ENCODE results near the gene ACBD4.
"Not testable (repeated sequence)": the region's sequence is repeated elsewhere in the genome, so short reads cannot be mapped to it uniquely, and the experiment has no call there.

The ACBD4 gene

DNA sequence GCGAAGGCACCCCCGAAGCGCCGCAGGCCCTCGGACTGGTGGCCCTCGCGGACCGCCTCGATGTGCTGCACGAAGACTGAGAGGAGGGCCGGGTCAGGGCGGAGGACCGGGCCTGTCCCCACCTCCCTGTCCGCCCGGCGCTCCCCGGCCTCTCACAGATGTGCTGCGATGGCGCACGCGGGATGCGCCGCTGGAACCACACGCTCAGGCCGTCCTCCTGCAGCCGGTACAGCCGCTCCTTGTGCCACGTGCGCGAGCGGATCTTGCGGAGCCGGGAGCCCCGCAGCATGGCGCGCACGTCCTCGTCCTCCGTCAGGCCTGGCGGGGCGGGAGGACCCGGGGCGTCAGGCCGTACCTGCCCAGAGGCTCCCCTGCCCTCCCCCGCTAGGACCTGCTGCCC, 14.4 kb upstream of the ACBD4 start:
- no peak for DNase-seq

DNA sequence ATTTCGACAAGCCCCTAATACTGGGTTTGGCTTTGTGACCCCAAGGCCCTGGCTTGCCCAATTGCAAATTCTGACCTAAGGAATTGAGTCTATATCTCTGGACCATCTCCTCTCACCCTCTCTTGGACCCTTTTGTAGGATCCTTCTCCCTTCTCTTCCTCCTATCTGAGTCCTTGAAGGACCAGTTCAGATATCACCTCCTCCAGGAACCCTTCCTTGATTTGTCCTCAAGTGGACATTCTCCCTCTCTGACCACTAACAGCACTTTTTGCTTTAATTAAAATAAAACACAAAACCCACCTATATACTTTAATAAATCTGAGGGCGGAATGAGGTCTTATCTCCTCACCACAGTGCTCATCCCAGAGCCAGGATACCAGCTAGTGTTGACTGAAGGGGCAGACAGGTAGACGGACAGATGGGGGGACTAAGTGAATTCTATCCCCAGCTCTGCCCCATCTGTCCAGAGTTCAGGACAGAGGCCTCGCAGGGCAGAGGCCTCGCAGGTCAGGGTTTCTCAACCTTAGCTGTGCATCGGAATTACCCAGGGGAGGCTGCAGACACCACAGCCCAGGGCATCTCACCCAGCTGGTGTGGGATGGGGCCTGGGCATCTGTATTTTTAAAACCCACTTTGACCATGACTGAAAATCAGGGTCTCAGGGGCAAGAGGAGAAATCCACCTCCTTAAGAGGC, 12.3 kb upstream of the ACBD4 start:
- no peak for DNase-seq

DNA sequence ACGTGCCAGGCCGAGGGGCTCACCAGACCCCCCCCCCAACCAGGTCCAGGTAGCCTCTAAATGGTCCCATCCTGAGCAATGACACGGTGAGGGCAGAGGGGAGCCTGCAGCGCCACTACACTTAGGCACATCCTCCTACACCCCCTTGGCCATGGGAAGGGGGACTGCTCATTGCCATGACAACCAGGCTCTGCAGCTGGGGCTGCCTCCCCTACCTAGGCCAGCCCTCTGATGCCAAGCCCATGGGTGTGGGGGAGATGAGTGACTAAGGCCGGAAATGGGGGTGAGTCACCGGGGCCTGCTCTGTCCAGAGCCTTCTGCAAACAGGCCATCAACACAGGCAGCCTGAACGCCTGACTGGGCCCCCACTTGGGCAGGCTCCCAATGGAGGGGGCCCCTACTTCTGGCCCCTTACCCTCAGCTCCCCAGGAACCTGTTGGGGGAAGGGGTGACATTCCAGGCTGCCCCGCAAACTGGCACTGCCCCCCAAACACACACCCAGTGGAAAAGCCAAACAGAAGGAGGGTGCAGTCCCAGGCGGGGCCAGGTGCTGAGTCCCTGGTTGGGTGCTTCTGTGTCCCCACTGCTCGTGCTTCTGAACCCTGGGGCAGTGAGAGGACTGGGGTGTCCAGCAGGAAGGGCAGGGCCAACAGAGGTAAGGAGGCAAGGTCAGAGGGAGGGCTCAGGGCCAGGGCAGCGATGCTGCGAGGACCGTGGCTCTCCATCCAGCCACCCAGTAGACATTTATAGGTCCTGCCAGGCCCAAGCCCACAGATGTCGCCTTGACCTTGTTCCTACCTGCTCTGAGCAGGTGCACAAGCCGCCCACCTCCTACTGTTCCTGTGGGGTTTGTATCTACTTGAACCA, 11.3 kb upstream of the ACBD4 start:
- peak; percentile 61 for DNase-seq

DNA sequence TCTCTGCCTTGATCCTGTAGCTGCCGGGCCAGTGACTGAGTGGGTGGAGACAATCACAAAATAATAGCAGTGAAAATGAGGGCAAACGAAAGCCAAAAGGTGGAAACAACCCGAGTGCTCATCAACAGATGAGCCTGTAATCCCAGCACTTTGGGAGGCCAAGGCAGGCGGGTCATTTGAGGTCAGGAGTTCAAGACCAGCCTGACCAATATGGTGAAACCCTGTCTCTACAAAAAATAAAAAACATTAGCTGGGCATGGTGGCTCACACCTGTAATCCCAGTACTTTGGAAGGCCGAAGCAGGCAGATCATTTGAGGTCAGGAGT, 10.7 kb upstream of the ACBD4 start:
- DNase-seq = not testable (repeated sequence)

DNA sequence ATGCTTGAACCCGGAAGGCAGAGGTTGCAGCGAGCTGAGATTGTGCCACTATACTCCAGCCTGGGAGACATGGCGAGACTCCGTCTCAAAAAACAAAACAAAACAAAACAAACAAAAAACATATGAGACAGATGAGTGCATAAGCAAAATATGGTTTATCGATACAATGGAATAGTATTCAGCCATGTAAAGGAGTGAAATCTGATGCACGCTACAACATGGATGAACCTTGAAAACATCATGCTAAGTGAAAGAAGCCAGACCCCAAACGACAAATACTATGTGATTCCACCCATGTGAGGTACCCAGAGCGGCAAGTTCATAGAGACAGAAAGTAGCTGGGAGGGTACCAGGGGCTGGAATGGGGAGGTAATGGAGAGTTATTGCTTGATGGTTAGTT, 10.0 kb upstream of the ACBD4 start:
- no peak for DNase-seq

DNA sequence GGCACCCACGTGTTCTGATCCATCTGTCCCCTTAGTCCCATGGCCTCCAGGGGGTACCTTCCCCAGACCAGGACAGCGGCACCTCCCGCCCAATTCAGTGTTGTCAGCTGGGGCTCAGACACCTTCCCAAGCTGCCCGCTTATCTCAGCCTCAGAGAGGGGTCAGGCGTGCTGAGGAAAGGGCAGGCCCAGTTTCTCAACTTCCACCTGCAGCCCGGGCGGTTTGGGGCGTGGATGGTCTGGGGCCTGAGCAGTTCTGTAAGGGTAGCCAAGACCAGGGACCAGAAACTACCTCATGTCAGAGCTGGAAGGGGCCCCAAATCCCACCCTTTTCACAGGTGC, 8.3 kb upstream of the ACBD4 start:
- no peak for DNase-seq

DNA sequence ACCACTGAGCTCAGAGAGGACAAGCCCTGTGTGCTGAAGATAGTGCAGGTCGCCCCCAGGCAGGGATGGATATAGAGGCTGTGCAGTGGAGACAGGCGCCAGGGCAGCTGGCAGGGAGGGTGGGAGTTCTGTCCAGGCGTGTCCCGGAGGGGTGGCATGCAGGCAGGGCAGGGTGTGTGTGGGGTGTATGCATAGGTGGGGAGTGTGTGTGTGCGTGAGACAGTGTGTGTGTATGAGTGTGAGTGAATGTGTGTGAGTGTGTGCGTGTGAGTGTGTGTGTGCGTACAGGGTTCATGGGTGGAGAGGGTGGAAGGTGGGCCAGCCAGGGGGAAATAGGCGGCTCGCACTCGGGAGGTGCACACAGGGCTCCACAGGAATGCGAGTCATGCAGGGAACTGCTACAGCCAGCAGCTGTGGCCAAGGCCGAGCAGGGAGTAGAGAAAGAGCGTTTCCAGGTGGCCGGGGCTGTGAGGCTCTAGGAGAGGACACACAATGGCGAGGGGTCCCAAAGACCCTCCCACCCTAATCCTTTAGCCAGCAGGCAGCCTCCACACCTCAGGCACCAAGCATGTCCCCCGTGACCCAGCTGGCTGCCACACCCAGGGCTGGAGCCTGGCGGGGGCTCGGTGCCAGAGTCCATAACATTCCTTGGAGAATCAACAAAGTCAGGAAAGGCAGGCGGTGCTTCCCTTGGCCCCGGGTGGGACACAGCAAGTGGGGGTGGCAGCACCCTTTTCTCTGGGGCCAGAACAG, 7.8 kb upstream of the ACBD4 start:
- peak; percentile 66 for DNase-seq

DNA sequence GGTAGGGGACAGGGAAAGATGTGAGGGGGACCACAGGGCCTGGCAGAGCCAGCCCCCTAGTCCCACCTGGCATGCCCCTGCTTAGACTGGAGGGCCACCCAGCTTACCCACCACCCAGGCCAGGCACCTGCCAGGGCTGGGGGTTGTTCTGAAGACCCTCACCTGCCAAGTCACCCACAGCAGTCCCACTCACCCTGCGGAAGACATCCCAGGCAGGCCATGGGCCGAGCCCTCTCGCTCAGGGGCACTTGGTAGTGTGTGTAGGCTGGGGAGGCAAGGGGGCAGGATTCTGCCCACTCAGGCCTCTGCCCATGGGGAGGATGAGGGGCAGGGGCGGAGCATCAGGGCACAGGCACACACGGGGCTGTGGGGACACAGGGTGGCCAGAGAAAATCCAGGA, 7.2 kb upstream of the ACBD4 start:
- DNase-seq = no peak

DNA sequence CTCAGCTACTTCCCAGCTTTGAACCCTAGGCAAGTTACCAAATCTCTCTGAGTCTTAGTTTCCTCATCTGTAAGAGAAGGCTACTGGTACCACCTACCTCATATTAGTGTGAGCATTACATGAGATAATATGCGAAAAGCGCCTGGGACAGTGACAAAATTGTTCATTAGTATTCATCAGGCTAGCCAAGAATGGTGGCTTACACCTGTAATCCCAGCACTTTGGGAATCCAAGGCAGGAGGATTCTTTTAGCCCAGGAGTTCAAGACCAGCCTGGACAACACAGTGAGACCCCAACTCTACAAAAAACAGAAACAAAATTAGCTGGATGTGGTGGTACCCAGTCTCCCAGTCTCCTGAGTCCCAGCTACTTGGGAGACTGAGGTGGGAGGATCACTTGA, 6.5 kb upstream of the ACBD4 start:
- DNase-seq = no peak

DNA sequence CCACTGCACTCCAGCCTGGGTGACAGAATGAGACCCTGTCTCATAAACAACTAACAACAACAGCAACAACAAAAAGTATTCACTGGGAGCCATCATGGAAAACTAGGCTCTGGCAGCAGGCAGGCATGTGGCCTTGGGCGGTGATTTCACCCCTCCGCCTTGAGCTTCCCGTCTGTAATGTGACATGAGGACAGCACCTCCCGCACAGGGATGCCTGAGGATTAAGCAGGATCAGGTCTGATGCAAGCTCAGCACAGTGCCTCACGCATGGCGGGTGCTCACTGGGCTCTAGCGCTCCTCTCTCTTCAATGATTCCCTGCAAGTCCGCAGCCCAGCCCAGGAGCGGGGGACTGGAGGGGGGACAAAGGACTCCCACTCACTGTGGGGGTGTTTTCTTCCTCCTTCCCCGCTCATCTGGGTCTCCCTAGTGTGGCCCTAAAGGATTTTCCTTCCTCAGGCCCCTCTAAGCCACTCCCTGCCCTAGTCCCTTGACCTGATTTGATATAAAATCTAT, 6.0 kb upstream of the ACBD4 start:
- DNase-seq = no peak

DNA sequence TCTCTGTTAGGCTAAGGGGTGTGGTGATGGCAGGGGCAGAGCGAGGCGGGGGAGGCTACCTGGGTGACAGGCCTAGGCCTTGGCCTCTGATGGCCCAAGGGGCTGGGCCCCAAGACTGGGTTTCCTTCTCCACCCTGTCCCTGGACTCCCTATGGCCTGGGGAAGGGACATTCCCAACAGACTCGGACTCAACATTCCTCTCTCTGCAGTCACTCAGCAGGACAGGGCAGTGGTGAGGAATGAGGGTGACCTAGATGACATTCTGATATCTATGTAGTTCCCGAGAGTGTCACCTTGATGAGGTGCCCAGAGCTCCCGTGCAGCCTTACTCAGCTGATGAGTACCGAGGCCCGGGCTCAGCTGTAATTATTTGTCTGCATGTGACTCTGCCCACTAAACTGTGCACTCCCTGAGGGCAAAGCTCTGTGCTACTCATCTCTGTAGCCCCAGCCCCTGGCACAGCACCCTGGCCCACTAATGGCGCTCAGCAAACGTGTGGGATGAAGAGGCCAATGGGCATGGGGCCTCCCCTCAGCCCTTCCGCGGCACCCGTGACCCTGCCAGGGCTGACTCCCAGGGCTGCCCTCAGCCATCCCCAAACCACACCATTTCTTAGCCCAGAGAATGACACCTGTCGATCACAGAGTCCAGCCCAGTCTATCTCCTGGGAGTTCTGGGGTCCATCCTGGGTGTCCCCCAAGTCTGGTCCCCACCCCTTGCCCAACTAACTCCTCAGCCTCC, 5.4 kb upstream of the ACBD4 start:
- no peak for DNase-seq

DNA sequence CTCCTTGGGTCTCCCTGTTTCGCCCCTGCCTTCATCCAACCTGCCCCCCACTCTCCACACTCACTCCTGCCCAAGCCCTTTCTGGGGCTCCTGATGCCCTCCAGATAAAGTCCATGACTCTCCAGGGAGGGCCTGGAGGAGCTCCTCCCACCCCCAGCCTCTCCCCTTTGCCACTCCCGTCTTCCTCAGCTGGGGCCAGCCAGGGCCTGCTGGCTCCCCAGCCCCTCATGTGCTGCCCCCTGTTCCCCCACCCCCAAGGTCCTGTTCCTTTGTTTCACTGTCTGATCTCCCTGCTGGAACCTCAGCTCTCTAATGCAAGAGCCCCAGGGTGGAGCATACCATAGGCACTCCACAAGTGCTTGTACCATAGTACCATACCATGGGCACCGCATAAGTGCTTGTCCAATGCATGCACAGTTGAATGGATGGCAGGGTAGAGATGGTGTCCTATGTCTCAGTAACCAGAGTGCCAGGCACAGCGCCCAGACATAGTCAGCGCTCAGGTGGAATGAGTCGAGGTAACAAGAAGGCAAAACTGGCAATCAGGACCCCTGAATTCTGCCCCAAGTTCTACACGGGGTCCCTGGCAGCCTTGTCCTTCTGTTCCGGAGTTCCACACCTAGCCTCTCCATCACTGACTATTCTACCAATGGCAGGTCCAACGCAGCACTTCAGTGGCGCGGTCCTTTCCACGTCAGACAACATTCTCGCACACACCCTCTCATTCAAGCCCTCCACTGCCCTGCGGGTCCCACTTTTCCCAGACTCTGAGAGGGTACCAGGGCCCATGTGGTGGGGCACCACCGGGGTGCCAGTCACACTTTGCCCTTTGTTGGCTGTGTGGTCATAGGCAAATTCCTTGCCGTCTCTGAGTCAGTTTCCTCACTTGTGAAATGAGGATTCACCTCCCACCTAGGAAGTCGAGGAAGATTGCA, 4.5 kb upstream of the ACBD4 start:
- no peak for DNase-seq

DNA sequence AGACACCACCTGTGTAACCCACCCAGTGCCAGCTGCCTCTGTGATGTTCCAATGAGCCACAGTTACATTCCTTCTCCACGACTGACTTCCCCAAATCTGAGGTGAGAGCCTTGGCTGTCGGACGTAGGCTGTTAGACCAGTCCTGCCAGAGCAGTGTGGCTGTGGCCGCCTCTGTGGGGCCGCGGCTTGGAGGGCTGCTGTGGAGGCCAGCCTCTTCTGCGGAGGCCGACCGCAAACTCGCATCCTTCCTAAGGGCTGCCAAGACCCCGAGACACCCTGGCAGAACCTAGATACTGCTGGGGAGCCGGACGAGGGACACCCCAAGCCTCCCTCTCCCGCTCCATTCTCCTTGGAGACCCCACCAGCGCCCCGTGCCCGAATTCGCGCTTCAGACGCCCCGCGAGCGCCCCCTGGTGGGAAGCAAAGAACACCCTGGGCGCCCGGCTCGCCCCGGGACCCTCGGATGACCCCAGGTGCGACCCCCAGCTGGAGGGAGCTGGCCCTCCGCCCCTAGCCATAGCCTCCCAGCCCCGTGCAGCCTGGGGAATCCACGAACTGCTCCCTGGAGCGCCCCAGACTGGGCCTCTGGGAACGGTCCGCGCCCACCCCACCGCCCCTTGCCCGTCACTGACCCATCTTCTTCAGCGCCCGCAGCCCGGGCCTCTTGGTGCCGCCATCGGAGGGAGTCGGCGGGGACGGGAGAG, 3.7 kb upstream of the ACBD4 start:
- DNase-seq = peak; percentile 63

DNA sequence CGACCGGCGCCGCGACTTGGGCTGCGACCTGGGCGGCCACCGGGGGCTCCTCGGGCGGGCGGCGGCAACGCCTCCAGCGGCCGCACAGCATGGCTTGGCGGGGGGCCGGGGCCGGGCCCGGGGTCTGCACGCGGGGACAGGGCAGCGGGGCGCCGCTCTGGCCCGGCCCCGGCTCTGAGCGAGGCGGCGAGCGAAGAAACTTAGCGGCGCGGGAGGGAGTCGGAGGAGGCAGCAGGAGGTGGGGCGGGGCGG, 3.2 kb upstream of the ACBD4 start, which contains the start of gene PLCD3:
Gene PLCD3, minus strand, starts transcription at position 196 of the 252 bp plus-strand sequence. Its CDS starts 105 bp downstream, at position 91.
- DNase-seq = no peak

DNA sequence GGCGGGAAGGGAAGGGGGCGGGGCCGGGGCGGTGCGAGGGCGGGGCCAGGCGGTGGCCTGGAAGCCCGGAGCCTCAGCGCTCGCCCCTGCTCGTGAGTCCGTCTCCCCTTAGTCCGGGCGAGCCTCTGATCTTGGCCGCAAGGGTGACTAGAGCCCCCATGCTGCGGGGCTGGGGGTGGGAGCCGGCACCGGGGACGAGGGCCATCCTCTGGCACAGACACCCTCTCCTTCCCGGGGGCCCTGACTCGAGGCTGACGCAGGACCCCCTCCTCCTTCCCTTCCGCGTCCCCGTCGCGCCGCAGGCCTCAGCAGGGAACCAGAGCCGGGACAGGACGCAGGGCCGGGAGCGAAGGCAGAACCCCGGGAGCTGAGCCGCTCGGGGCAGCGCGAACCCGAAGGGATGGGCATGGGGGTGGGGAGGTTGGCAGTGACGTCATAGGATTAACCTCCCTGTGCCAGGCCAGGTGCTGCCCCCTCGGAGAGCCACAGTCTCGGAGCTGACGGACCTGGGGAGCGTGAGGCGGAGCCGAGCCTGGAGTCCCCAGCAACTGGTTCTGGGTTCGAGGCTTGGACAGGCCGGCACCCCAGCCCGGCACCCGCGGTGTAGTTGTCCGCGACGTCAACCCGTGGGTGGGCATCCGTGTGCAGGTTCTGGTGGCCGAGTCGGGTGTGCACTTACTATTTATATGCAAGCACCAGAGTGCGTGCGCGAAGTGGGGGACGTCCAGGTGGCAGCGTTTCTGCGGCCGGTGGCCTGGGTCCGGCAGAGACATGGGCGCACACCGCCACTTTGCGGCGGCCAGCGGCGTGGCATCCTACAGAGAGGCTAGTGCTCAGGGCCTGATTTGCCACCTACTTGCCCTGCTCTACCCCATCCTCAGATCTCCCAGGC, 2.7 kb upstream of the ACBD4 start:
- DNase-seq = peak; percentile 93

DNA sequence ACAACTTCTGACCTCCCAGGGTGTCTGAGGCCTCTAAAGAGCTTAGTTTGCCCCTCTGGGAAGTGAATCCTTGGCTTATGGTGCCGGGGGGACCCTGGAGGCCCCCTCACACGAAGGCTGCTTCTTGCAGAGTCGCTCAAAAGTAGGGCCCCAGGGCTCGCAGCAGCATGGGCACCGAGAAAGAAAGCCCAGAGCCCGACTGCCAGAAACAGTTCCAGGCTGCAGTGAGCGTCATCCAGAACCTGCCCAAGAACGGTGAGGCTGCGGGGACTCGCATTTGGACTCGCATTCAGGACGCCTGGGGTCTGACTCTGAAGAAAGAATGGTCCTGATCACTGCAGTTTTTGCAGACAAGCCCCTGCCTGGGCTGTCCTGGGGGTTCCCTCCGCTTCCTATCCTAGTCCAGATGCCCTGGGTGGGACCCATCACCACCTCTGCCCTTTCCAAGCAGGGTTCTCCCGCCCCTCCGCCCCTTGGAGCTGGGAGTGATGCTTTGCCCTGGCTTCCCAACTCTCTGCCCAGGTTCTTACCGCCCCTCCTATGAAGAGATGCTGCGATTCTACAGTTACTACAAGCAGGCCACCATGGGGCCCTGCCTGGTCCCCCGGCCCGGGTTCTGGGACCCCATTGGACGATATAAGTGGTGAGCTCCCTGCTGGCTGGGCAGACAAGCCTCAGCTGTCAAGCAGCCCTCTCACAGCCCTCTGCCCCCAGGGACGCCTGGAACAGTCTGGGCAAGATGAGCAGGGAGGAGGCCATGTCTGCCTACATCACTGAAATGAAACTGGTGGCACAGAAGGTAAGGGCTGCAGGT, 698 bp downstream of the ACBD4 start:
- DNase-seq = no peak

DNA sequence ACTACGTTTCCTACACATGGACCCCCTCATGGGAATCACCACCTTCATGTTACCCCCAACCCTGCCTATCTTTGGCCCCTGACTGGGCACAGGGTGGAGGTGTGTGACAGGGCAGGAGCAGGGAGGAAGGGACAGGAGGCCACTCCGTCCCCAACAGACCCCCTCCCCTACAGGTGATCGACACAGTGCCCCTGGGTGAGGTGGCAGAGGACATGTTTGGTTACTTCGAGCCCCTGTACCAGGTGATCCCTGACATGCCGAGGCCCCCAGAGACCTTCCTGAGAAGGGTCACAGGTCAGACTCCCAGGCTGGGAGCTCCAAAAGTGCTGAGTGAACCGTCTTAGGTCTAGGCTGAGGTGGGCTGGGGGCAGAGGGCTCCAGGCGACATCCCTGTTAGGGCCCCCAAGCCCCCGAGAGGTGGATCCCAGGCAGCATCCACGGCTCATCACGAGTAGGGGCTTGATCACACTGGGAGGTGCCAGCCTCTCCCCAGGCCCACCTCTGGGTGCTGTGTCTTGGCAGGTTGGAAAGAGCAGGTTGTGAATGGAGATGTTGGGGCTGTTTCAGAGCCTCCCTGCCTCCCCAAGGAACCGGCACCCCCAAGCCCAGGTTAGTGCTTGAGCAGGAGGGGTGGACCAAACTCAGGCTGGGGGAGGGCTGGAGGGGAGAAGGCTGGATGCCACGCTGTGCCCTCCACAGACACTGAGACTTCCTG, 1.5 kb downstream of the ACBD4 start:
- no peak for DNase-seq

DNA sequence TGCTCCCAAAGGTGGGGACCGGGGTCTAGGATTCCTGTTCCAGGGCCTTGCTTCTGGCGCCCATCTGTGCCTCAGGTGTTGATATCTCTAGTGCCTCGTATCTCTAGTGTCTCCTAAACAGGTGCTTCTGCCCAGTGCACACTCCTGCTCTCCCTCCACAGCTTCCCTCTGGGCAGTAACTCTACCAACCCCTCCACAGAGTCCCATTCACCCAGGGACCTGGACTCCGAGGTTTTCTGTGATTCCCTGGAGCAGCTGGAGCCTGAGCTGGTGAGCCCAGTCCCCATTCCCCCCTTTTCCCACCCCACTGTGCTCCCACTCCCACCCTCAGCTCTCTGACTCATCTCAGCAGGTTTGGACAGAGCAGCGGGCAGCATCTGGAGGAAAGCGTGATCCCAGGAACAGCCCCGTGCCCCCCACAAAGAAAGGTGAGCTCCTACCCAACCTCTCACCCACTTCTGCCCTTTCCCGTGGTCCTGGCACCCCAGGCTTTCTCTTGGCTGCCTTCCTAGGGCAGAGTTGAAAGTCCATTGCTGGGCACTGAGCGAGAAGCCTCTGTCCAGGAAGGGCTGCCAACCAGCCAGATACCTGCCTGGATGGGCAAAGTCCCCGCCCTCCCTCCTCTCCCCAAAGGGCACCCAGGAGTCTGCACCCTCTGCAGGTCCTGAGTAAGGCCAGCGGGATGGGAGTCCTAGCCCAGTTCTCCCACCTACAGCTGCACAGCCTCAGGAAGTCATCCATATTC, 2.2 kb downstream of the ACBD4 start:
- no peak for DNase-seq

All from left hindlimb (tissue), 1 donor.